Measurements from ENCODE around the gene SLC10A7. TPM values are rescaled to one million over a fixed set of nuclear protein-coding genes. Genes with fewer than 3 reads are reported as not detected.

The SLC10A7 gene
- total RNA-seq, 1 experiment from 2014 or later = 23.3 TPM

GRCh38 chr4:146439437-146439836 is 82.3 kb downstream of the SLC10A7 start:
- H3K4me3 ChIP-seq = no peak overlapping the region
- H3K9me3 ChIP-seq (replicated peaks) = no peaks in the 10 kb centered on the region

GRCh38 chr4:146437778-146438177 is 84.0 kb downstream of the SLC10A7 start:
- Histone ChIP-seq H3K27me3 (no peaks in the 10 kb centered on the region), H3K9me3 (replicated peaks) (no peaks in the 10 kb centered on the region), H3K4me3 (no peak overlapping the region), H3K36me3 (no peaks in the 10 kb centered on the region), H3K27ac (peak overlapping the region; percentile 8; the same call in 1 of the 2 replicates), H3K4me1 (peaks cover 23% of the 10 kb centered on the region)
- no peak for DNase-seq

More at GRCh38 chr4:146439437-146439836, 82.3 kb downstream of the SLC10A7 start:
- Histone ChIP-seq H3K27ac (no peak overlapping the region), H3K27me3 (no peaks in the 10 kb centered on the region), H3K4me1 (peaks cover 23% of the 10 kb centered on the region), H3K36me3 (no peaks in the 10 kb centered on the region)
- no peak for DNase-seq

GRCh38 chr4:146436423-146437162 is 85.1 kb downstream of the SLC10A7 start:
- peak in 1 of 2 experiments; percentile 10 for DNase-seq
- H3K36me3 ChIP-seq = no peaks in the 10 kb centered on the region
- peaks cover 23% of the 10 kb centered on the region for H3K4me1 ChIP-seq
- no peaks in the 10 kb centered on the region for H3K9me3 ChIP-seq (replicated peaks)
- no peaks in the 10 kb centered on the region for H3K27me3 ChIP-seq
- H3K27ac ChIP-seq = peak overlapping the region; percentile 93
- no peak overlapping the region for H3K4me3 ChIP-seq

- DNase-seq = peak in 1 of 2 experiments; percentile 63
- Histone ChIP-seq H3K36me3 (no peaks in the 10 kb centered on the region), H3K4me1 (peaks cover 23% of the 10 kb centered on the region), H3K9me3 (replicated peaks) (no peaks in the 10 kb centered on the region), H3K4me3 (no peak overlapping the region), H3K27me3 (no peaks in the 10 kb centered on the region), H3K27ac (peak overlapping the region; percentile 93)
Observed at GRCh38 chr4:146435962-146436361, 85.8 kb downstream of the SLC10A7 start.

GRCh38 chr4:146432065-146432464 is 89.7 kb downstream of the SLC10A7 start:
- Histone ChIP-seq H3K27me3 (no peaks in the 10 kb centered on the region), H3K27ac (no peak overlapping the region), H3K4me1 (peaks cover 29% of the 10 kb centered on the region), H3K36me3 (no peaks in the 10 kb centered on the region), H3K9me3 (replicated peaks) (no peaks in the 10 kb centered on the region), H3K4me3 (no peak overlapping the region)
- no peak for DNase-seq

GRCh38 chr4:146428298-146428697 is 93.4 kb downstream of the SLC10A7 start:
- no peaks in the 10 kb centered on the region for H3K27me3 ChIP-seq
- peak in 1 of 2 experiments; percentile 45 for DNase-seq
- H3K4me1 ChIP-seq = peaks cover 9% of the 10 kb centered on the region; the same call in 1 of the 2 replicates
- no peak overlapping the region for H3K4me3 ChIP-seq
- no peaks in the 10 kb centered on the region for H3K36me3 ChIP-seq
- H3K27ac ChIP-seq = no peak overlapping the region
- no peaks in the 10 kb centered on the region for H3K9me3 ChIP-seq (replicated peaks)

GRCh38 chr4:146417822-146418221 is 103.9 kb downstream of the SLC10A7 start:
- Histone ChIP-seq H3K9me3 (replicated peaks) (no peaks in the 10 kb centered on the region), H3K27me3 (no peaks in the 10 kb centered on the region), H3K36me3 (no peaks in the 10 kb centered on the region), H3K27ac (no peak overlapping the region), H3K4me3 (no peak overlapping the region), H3K4me1 (no peaks in the 10 kb centered on the region)
- no peak for DNase-seq

- H3K27ac ChIP-seq = no peak overlapping the region
- H3K36me3 ChIP-seq = no peaks in the 10 kb centered on the region
- no peaks in the 10 kb centered on the region for H3K27me3 ChIP-seq
- H3K4me3 ChIP-seq = no peak overlapping the region
- H3K4me1 ChIP-seq = no peaks in the 10 kb centered on the region
- H3K9me3 ChIP-seq (replicated peaks) = no peaks in the 10 kb centered on the region
- no peak for DNase-seq
Observed at GRCh38 chr4:146415829-146416228, 105.9 kb downstream of the SLC10A7 start.

GRCh38 chr4:146407669-146408084 is 114.1 kb downstream of the SLC10A7 start:
- Histone ChIP-seq H3K36me3 (no peaks in the 10 kb centered on the region), H3K4me3 (no peak overlapping the region), H3K9me3 (replicated peaks) (no peaks in the 10 kb centered on the region), H3K4me1 (no peaks in the 10 kb centered on the region), H3K27ac (no peak overlapping the region), H3K27me3 (no peaks in the 10 kb centered on the region)
- no peak for DNase-seq

- DNase-seq = no peak
- no peaks in the 10 kb centered on the region for H3K36me3 ChIP-seq
- H3K27ac ChIP-seq = no peak overlapping the region
- no peaks in the 10 kb centered on the region for H3K4me1 ChIP-seq
- no peaks in the 10 kb centered on the region for H3K27me3 ChIP-seq
- no peak overlapping the region for H3K4me3 ChIP-seq
- H3K9me3 ChIP-seq (replicated peaks) = no peaks in the 10 kb centered on the region
Observed at GRCh38 chr4:146407257-146407656, 114.5 kb downstream of the SLC10A7 start.

GRCh38 chr4:146401274-146401673 is 120.5 kb downstream of the SLC10A7 start:
- no peak overlapping the region for H3K27ac ChIP-seq
- H3K4me1 ChIP-seq = no peaks in the 10 kb centered on the region
- DNase-seq = no peak

GRCh38 chr4:146398896-146399445 is 122.8 kb downstream of the SLC10A7 start:
- no peak overlapping the region for H3K4me3 ChIP-seq
- no peak overlapping the region for H3K27ac ChIP-seq
- no peaks in the 10 kb centered on the region for H3K4me1 ChIP-seq
- DNase-seq = no peak
- H3K36me3 ChIP-seq = no peaks in the 10 kb centered on the region
- no peaks in the 10 kb centered on the region for H3K9me3 ChIP-seq (replicated peaks)
- no peaks in the 10 kb centered on the region for H3K27me3 ChIP-seq

More at GRCh38 chr4:146401274-146401673, 120.5 kb downstream of the SLC10A7 start:
- Histone ChIP-seq H3K9me3 (replicated peaks) (no peaks in the 10 kb centered on the region), H3K36me3 (no peaks in the 10 kb centered on the region), H3K27me3 (no peaks in the 10 kb centered on the region), H3K4me3 (no peak overlapping the region)

GRCh38 chr4:146398404-146398803 is 123.3 kb downstream of the SLC10A7 start:
- Histone ChIP-seq H3K9me3 (replicated peaks) (no peaks in the 10 kb centered on the region), H3K36me3 (no peaks in the 10 kb centered on the region), H3K4me3 (no peak overlapping the region), H3K27me3 (no peaks in the 10 kb centered on the region), H3K4me1 (no peaks in the 10 kb centered on the region), H3K27ac (no peak overlapping the region)
- DNase-seq = no peak

GRCh38 chr4:146389561-146389960 is 132.2 kb downstream of the SLC10A7 start:
- Histone ChIP-seq H3K36me3 (no peaks in the 10 kb centered on the region), H3K4me3 (no peak overlapping the region)

GRCh38 chr4:146382194-146382593 is 139.5 kb downstream of the SLC10A7 start:
- Histone ChIP-seq H3K9me3 (replicated peaks) (no peaks in the 10 kb centered on the region), H3K27me3 (no peaks in the 10 kb centered on the region), H3K4me1 (no peaks in the 10 kb centered on the region), H3K4me3 (no peak overlapping the region), H3K27ac (no peak overlapping the region), H3K36me3 (no peaks in the 10 kb centered on the region)
- DNase-seq = no peak

More at GRCh38 chr4:146389561-146389960, 132.2 kb downstream of the SLC10A7 start:
- H3K9me3 ChIP-seq (replicated peaks) = no peaks in the 10 kb centered on the region
- no peaks in the 10 kb centered on the region for H3K4me1 ChIP-seq
- no peak overlapping the region for H3K27ac ChIP-seq
- DNase-seq = no peak
- H3K27me3 ChIP-seq = no peaks in the 10 kb centered on the region

All from SJCRH30 (cell line).